Endodermal cell (in vitro differentiated cells): ENCODE data around the gene CSNK1E. TPM values are rescaled to one million over a fixed set of nuclear protein-coding genes. Genes with fewer than 3 reads are reported as not detected.
A peak's percentile ranks its signal among the peaks of the same experiment; 100 is the strongest.

ENCODE experiments used
- DNase-seq: peaks from one replicate; pipeline ENCODE4 v3.0.0-alpha.2; 2017
- H3K27ac ChIP-seq: 2 replicates; pipeline ENCODE4 v1.5.1; 2013; ENCODE audit warnings: mild to moderate bottlenecking, low read depth, low read length, moderate library complexity
- H3K27me3 ChIP-seq: 2 replicates; pipeline ENCODE4 v1.6.1; 2013; ENCODE audit warnings: mild to moderate bottlenecking, low read length, moderate library complexity; ENCODE audit not compliant: insufficient read depth, control insufficient read depth, poor library complexity, severe bottlenecking
- H3K36me3 ChIP-seq: 2 replicates; pipeline ENCODE4 v1.7.0; 2013; ENCODE audit warnings: mild to moderate bottlenecking, low read length, moderate library complexity; ENCODE audit not compliant: control insufficient read depth, insufficient read depth
- H3K4me1 ChIP-seq: one replicate; pipeline ENCODE4 v1.7.0; 2013; ENCODE audit warnings: low read length; ENCODE audit not compliant: control insufficient read depth, insufficient read depth
- H3K4me3 ChIP-seq: 2 replicates; pipeline ENCODE4 v1.5.1; 2013; ENCODE audit warnings: mild to moderate bottlenecking, low read length, moderate library complexity
- H3K9ac ChIP-seq: 2 replicates; pipeline ENCODE4 v1.6.1; 2013; ENCODE audit warnings: mild to moderate bottlenecking, low read length, moderate library complexity; ENCODE audit not compliant: poor library complexity, severe bottlenecking; ENCODE audit errors: extremely low read depth
- H3K9me3 ChIP-seq: 2 replicates; pipeline ENCODE4 v1.6.1; 2013; ENCODE audit warnings: mild to moderate bottlenecking, low read length, moderate library complexity; ENCODE audit not compliant: control insufficient read depth
- H3K27ac Mint-ChIP-seq: 2 replicates; pipeline ENCODE4 v1.8.0; 2020; ENCODE audit warnings: mixed read lengths
- H3K27me3 Mint-ChIP-seq: 2 replicates; pipeline ENCODE4 v1.8.0; 2021; ENCODE audit warnings: mild to moderate bottlenecking, mixed read lengths; ENCODE audit not compliant: insufficient read depth
- H3K36me3 Mint-ChIP-seq: 2 replicates; pipeline ENCODE4 v1.8.0; 2020; ENCODE audit warnings: low read depth, mixed read lengths
- H3K4me1 Mint-ChIP-seq: 2 replicates; pipeline ENCODE4 v1.8.0; 2020; ENCODE audit warnings: mixed read lengths
- H3K4me3 Mint-ChIP-seq: 2 replicates; pipeline ENCODE4 v1.8.0; 2020; ENCODE audit warnings: mild to moderate bottlenecking, moderate library complexity, mixed read lengths
- H3K9me3 Mint-ChIP-seq: 2 replicates; pipeline ENCODE4 v1.8.0; 2020; ENCODE audit warnings: mild to moderate bottlenecking, mixed read lengths
- CTCF ChIP-seq: fragments of 200-600 bp; sonication (generic); conservative IDR thresholded peaks from 2 replicates; pipeline ENCODE4 v1.5.0; 2021; ENCODE audit warnings: antibody characterized with exemption, mild to moderate bottlenecking
- WGBS, 2 experiments: methylation state at CpG; one replicate each; pipeline versions ENCODE4 v1.1.5 to v1.1.7; 2013; ENCODE audit warnings: missing lambda C conversion rate in 2 of 2, mixed read lengths in 1 of 2; ENCODE audit not compliant: insufficient coverage in 1 of 2, insufficient read length in 1 of 2; 5-methylcytosine and 5-hydroxymethylcytosine counted together
- total RNA-seq, 2 donors: library from RNA; stranded (reverse); fragmentation: NEBNext Ultra II Directional in 1 of 2; extraction: Animal tissue kit (Norgen Biotek cat#: 25700) in 1 of 2; gene quantifications; 2 replicates in 1 of 2; 3 replicates in 1 of 2; pipeline ENCODE4 v1.2.1, GENCODE V29; 2021

The CSNK1E gene
- total RNA-seq, 2 donors from 2014 or later: 224 to 229 TPM

GRCh38 chr22:38335077-38335476 lies 17.8 kb upstream of the CSNK1E start:
- DNase-seq: no peak
- no peak overlapping the region for H3K4me3 ChIP-seq
- no peaks in the 10 kb centered on the region for H3K36me3 ChIP-seq
- H3K9me3 ChIP-seq: no peaks in the 10 kb centered on the region
- TF ChIP-seq CTCF: no peak
- peaks cover 26% of the 10 kb centered on the region for H3K27me3 ChIP-seq
- 93 to 100% methylated on average over 2 to 3 of the region's 3 CpGs for WGBS, 2 experiments
- no peaks in the 10 kb centered on the region for H3K4me1 Mint-ChIP-seq
- no peak overlapping the region for H3K27ac Mint-ChIP-seq
- no peaks in the 10 kb centered on the region for H3K36me3 Mint-ChIP-seq
- H3K9me3 Mint-ChIP-seq: no peaks in the 10 kb centered on the region
- H3K9ac ChIP-seq: no peak overlapping the region
- peaks cover 37% of the 10 kb centered on the region for H3K27me3 Mint-ChIP-seq
- no peaks in the 10 kb centered on the region for H3K4me1 ChIP-seq
- H3K4me3 Mint-ChIP-seq: no peak overlapping the region
- no peak overlapping the region for H3K27ac ChIP-seq

GRCh38 chr22:38327805-38328204 lies 10.6 kb upstream of the CSNK1E start:
- TF ChIP-seq CTCF: no peak
- Histone ChIP-seq H3K4me3 (no peak overlapping the region), H3K4me1 (no peaks in the 10 kb centered on the region), H3K36me3 (no peaks in the 10 kb centered on the region), H3K9ac (no peak overlapping the region), H3K27ac (no peak overlapping the region), H3K27me3 (no peaks in the 10 kb centered on the region), H3K9me3 (no peaks in the 10 kb centered on the region)
- peaks cover 3% of the 10 kb centered on the region for H3K27me3 Mint-ChIP-seq
- no peak overlapping the region for H3K4me3 Mint-ChIP-seq
- peak overlapping the region; percentile 23 for H3K27ac Mint-ChIP-seq
- no peaks in the 10 kb centered on the region for H3K36me3 Mint-ChIP-seq
- no peak for DNase-seq
- WGBS, 2 experiments: 92 to 95% methylated on average over 12 to 16 of the region's 16 CpGs
- no peaks in the 10 kb centered on the region for H3K9me3 Mint-ChIP-seq
- peaks cover 4% of the 10 kb centered on the region for H3K4me1 Mint-ChIP-seq

- Mint-ChIP-seq H3K4me3 (no peak overlapping the region), H3K27ac (no peak overlapping the region), H3K9me3 (no peaks in the 10 kb centered on the region), H3K27me3 (peaks cover 2% of the 10 kb centered on the region), H3K4me1 (peaks cover 4% of the 10 kb centered on the region), H3K36me3 (no peaks in the 10 kb centered on the region)
- no peak overlapping the region for H3K27ac ChIP-seq
- H3K4me3 ChIP-seq: no peak overlapping the region
- no peaks in the 10 kb centered on the region for H3K9me3 ChIP-seq
- DNase-seq: no peak
- H3K9ac ChIP-seq: no peak overlapping the region
- no peaks in the 10 kb centered on the region for H3K4me1 ChIP-seq
- no peaks in the 10 kb centered on the region for H3K27me3 ChIP-seq
- TF ChIP-seq CTCF: no peak
- WGBS, 2 experiments: 81 to 92% methylated on average over 4 to 7 of the region's 7 CpGs
- no peaks in the 10 kb centered on the region for H3K36me3 ChIP-seq
Measured at GRCh38 chr22:38327396-38327795, 10.2 kb upstream of the CSNK1E start.
